SK-N-SH (cell line): ENCODE measurements around the gene SYDE1. TPM values are rescaled to one million over a fixed set of nuclear protein-coding genes. Genes with fewer than 3 reads are reported as not detected.

ENCODE experiments used
- CTCF ChIA-PET: fragments of 300-600, 350-600 bp; formaldehyde crosslinking; extraction: SDS; loops from one replicate; lab custom pipeline; 2021; lab: Yijun Ruan, JAX
- POLR2A ChIA-PET: fragments of 350-600 bp; sonication (Branson Sonifier 250); formaldehyde crosslinking; extraction: SDS; loops from one replicate; lab custom pipeline; 2020; ENCODE audit warnings: antibody characterized with exemption, inconsistent platforms; lab: Yijun Ruan, JAX
- DNase-seq: peaks from one replicate; pipeline ENCODE4 v3.0.0; 2012
- H2AFZ ChIP-seq: fragments of 200-600 bp; sonication (generic); 2 replicates; pipeline ENCODE4 v1.8.1; 2016; ENCODE audit warnings: antibody characterized with exemption, mild to moderate bottlenecking, low read depth
- H3F3A ChIP-seq: fragments of 200-600 bp; sonication (generic); replicated peaks from 2 replicates; pipeline ENCODE3; 2016; ENCODE audit warnings: antibody characterized with exemption, mild to moderate bottlenecking; ENCODE audit not compliant: insufficient read depth
- H3K27ac ChIP-seq, 2 experiments: fragments of 200-500 bp in 1 of 2; fragments of 200-600 bp in 1 of 2; sonication (Bioruptor generic) in 1 of 2; sonication (generic), shearing (Covaris generic) in 1 of 2; 2 replicates each; pipeline versions ENCODE4 v1.5.1 to v1.6.1; 2014 to 2016; ENCODE audit warnings: low read depth in 2 of 2, inconsistent platforms in 1 of 2, low read length in 1 of 2, mild to moderate bottlenecking in 1 of 2, mixed read lengths in 1 of 2
- H3K27me3 ChIP-seq: fragments of 200-600 bp; sonication (generic), shearing (Covaris generic); 2 replicates; pipeline ENCODE4 v1.6.1; 2016; ENCODE audit warnings: mixed run types; ENCODE audit not compliant: insufficient read depth
- H3K36me3 ChIP-seq, 2 experiments: fragments of 200-500 bp in 1 of 2; fragments of 200-600 bp in 1 of 2; sonication (Bioruptor generic) in 1 of 2; sonication (generic) in 1 of 2; replicated peaks in 1 of 2; 2 replicates each; pipeline versions ENCODE3 to v1.5.1; 2014 to 2016; ENCODE audit warnings: low read length in 1 of 2, mild to moderate bottlenecking in 1 of 2; ENCODE audit not compliant: insufficient read depth in 2 of 2, control insufficient read depth in 1 of 2
- H3K4me1 ChIP-seq, 2 experiments: fragments of 200-500 bp in 1 of 2; fragments of 200-600 bp in 1 of 2; sonication (Bioruptor generic) in 1 of 2; sonication (generic), shearing (Covaris generic) in 1 of 2; 2 replicates each; pipeline versions ENCODE4 v1.5.1 to v1.6.1; 2014 to 2016; ENCODE audit warnings: low read depth in 1 of 2, low read length in 1 of 2, mixed run types in 1 of 2; ENCODE audit not compliant: insufficient read depth in 2 of 2, control insufficient read depth in 1 of 2
- H3K4me2 ChIP-seq: fragments of 200-600 bp; sonication (generic), shearing (Covaris generic); 2 replicates; pipeline ENCODE4 v1.6.1; 2017; ENCODE audit warnings: mixed run types
- H3K4me3 ChIP-seq, 2 experiments: fragments of 200-500 bp in 1 of 2; fragments of 200-600 bp in 1 of 2; sonication (Bioruptor generic) in 1 of 2; sonication (generic), shearing (Covaris generic) in 1 of 2; 2 replicates each; pipeline versions ENCODE4 v1.5.1 to v1.8.1; 2014 to 2016; ENCODE audit warnings: low read depth in 2 of 2, inconsistent platforms in 1 of 2, low read length in 1 of 2, mild to moderate bottlenecking in 1 of 2, mixed read lengths in 1 of 2, moderate library complexity in 1 of 2
- H3K79me2 ChIP-seq: fragments of 200-600 bp; sonication (generic); 2 replicates; pipeline ENCODE4 v1.8.1; 2017; ENCODE audit warnings: mild to moderate bottlenecking; ENCODE audit not compliant: insufficient read depth
- H3K9ac ChIP-seq: fragments of 200-600 bp; sonication (generic); 2 replicates; pipeline ENCODE4 v1.6.1; 2017; ENCODE audit warnings: mixed run types
- H3K9me2 ChIP-seq: fragments of 200-600 bp; sonication (generic); 2 replicates; pipeline ENCODE4 v1.6.1; 2017; ENCODE audit warnings: mixed run types
- H3K9me3 ChIP-seq: fragments of 200-600 bp; sonication (generic); 2 replicates; pipeline ENCODE4 v1.6.1; 2017; ENCODE audit warnings: mixed run types, mild to moderate bottlenecking, moderate library complexity
- H4K20me1 ChIP-seq: fragments of 200-600 bp; sonication (generic); 2 replicates; pipeline ENCODE4 v1.6.1; 2017; ENCODE audit warnings: mild to moderate bottlenecking, mixed run types; ENCODE audit not compliant: insufficient read depth
- CHD2 ChIP-seq: fragments of 150-350 bp; IDR thresholded peaks from 2 replicates; pipeline ENCODE4 v1.6.1; 2018; ENCODE audit warnings: low read length; ENCODE audit not compliant: partially characterized antibody
- EP300 ChIP-seq, 2 experiments: IDR thresholded peaks; 2 replicates each; pipeline versions ENCODE4 v1.4.0 to v1.6.1; 2012; ENCODE audit warnings: borderline replicate concordance in 1 of 2, low read depth in 1 of 2, low read length in 1 of 2
- EZH2phosphoT487 ChIP-seq: fragments of 200-600 bp; sonication (generic); IDR thresholded peaks from 2 replicates; pipeline ENCODE4 v1.6.1; 2017; ENCODE audit warnings: low read depth, mixed run types, mild to moderate bottlenecking, antibody characterized with exemption, moderate library complexity, borderline replicate concordance
- FOXJ3 ChIP-seq: sonication (generic); formaldehyde crosslinking; IDR thresholded peaks from 2 replicates; pipeline ENCODE4 v1.5.1; 2020; ENCODE audit warnings: mild to moderate bottlenecking, missing genetic modification reagents
- FOXM1 ChIP-seq: IDR thresholded peaks from 2 replicates; pipeline ENCODE4 v1.4.0; 2012; ENCODE audit warnings: low read depth, mild to moderate bottlenecking
- GABPA ChIP-seq: IDR thresholded peaks from 2 replicates; pipeline ENCODE4 v1.4.0; 2012; ENCODE audit warnings: low read depth, mild to moderate bottlenecking
- GATA2 ChIP-seq: sonication (generic); formaldehyde crosslinking; IDR thresholded peaks from 2 replicates; pipeline ENCODE4 v1.5.0; 2020; ENCODE audit warnings: mild to moderate bottlenecking, missing genetic modification reagents
- JUND ChIP-seq: IDR thresholded peaks from 2 replicates; pipeline ENCODE4 v1.4.0; 2012
- MEF2A ChIP-seq: IDR thresholded peaks from 2 replicates; pipeline ENCODE4 v1.4.0; 2012; ENCODE audit warnings: low read depth, borderline replicate concordance
- MXI1 ChIP-seq: IDR thresholded peaks from 2 replicates; pipeline ENCODE4 v1.6.1; 2012; ENCODE audit warnings: mild to moderate bottlenecking, low read depth, low read length, improper control_type of control experiment
- NFIC ChIP-seq: IDR thresholded peaks from 2 replicates; pipeline ENCODE4 v1.4.0; 2012; ENCODE audit warnings: borderline replicate concordance
- RAD21 ChIP-seq: IDR thresholded peaks from 2 replicates; pipeline ENCODE4 v1.6.1; 2012; ENCODE audit warnings: mild to moderate bottlenecking, low read length
- RCOR1 ChIP-seq: fragments of 150-350 bp; IDR thresholded peaks from 2 replicates; pipeline ENCODE4 v1.6.1; 2017; ENCODE audit warnings: antibody characterized with exemption, low read length
- RFX5 ChIP-seq: IDR thresholded peaks from 2 replicates; pipeline ENCODE4 v1.6.1; 2012; ENCODE audit warnings: mild to moderate bottlenecking, improper control_type of control experiment, low read length
- RXRA ChIP-seq: IDR thresholded peaks from 2 replicates; pipeline ENCODE4 v1.4.0; 2012; ENCODE audit warnings: low read depth, mild to moderate bottlenecking, borderline replicate concordance
- TAF1 ChIP-seq: IDR thresholded peaks from 2 replicates; pipeline ENCODE4 v1.6.1; 2012; ENCODE audit warnings: low read depth, mild to moderate bottlenecking, low read length, moderate library complexity, borderline replicate concordance
- TEAD4 ChIP-seq: IDR thresholded peaks from 2 replicates; pipeline ENCODE4 v1.4.0; 2012; ENCODE audit warnings: mild to moderate bottlenecking, borderline replicate concordance; ENCODE audit not compliant: insufficient read depth
- WGBS: methylation state at CpG from one replicate; pipeline ENCODE4 v1.1.6; 2017; ENCODE audit warnings: low lambda C conversion rate; 5-methylcytosine and 5-hydroxymethylcytosine counted together
- polyA plus RNA-seq, 3 experiments: library from polyadenylated mRNA; depleted of rRNA; stranded (reverse); fragments of >200 nt; gene quantifications; 2 replicates each; pipeline ENCODE4 v1.2.3, GENCODE V29; 2012
- TF ChIP-seq, protein P1 (sequence below): IDR thresholded peaks from 2 replicates; pipeline ENCODE4 v1.4.0; 2012; ENCODE audit warnings: low read depth, borderline replicate concordance
- TF ChIP-seq, protein P2 (sequence below): fragments of 150-350 bp; IDR thresholded peaks from 2 replicates; pipeline ENCODE4 v1.6.1; 2017; ENCODE audit warnings: antibody characterized with exemption, low read length, low read depth, borderline replicate concordance

The SYDE1 gene
- polyA plus RNA-seq, 1 of the 3 experiments (the other 2 are of a cell fraction): 44.1 TPM

DNA sequence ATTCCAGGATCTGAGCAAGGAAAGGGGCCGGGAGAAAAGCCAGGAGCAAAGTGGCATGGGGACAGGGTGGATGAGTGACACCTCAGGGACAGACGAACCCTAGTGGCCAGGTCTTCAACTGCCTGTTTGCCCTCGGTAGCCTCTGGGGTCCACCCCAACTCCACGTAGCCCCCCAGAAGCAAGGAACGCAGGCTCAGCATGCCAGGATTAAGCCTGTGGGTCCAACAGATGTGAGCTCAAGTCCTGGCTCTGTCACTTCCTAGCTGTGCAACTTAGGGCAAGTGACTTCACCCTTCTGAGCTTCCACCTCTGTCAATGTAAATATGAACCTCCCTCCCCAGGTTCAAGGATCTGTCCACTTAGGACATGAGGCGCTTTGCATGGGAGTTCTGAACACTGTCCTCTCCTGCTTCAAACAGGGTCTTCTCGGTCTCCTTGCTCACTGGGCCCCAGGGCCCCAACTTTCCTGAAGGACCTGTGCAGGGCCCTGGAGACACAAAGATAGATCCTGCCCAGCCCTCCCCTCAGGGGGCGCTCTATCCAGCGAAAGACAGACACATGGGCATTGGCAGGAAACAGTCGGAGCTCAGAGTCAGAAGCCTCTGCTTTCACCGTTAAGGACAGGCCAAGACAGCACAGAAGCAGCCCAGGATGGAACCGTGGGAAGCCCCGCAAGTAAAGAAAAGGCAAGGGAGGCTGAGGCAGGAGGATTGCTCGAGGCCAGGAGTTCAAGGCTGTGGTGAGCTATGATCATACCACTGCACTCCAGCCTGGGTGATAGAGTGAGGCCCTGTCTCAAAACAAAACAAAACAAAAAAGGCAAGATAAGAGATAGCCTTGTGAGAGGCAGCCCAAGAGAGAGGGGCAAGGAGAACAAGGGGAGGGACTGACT is 13.2 kb downstream of the SYDE1 start:
- Histone ChIP-seq H3K27ac (no peak overlapping the region), H3K27me3 (no peaks in the 10 kb centered on the region), H3K4me3 (no peak overlapping the region), H3K4me2 (no peak overlapping the region), H3K4me1 (peaks cover 0 to 19% of the 10 kb centered on the region in 2 experiments; a peak in 1 of 4 replicates), H3K79me2 (peaks cover 21% of the 10 kb centered on the region; the same call in 1 of the 2 replicates), H4K20me1 (no peaks in the 10 kb centered on the region), H3K9ac (no peak overlapping the region), H2AFZ (no peak overlapping the region), H3K9me3 (no peaks in the 10 kb centered on the region), H3K9me2 (no peaks in the 10 kb centered on the region), H3K36me3 (peaks cover 18 to 44% of the 10 kb centered on the region in 2 experiments), H3F3A (peaks cover 4% of the 10 kb centered on the region)
- TF ChIP-seq JUND (no peak), TEAD4 (no peak), EP300 (IDR thresholded peaks at IDR 0.05; ENCODE audit: borderline replicate concordance in 1 of 2, low read depth in 1 of 2, low read length in 1 of 2) (no peak), RCOR1 (no peak), EZH2phosphoT487 (no peak), FOXJ3 (CRISPR knock-in tag) (no peak), FOXM1 (no peak), RAD21 (no peak), CHD2 (no peak), MXI1 (no peak), RXRA (no peak), GATA2 (CRISPR knock-in tag) (no peak), MEF2A (no peak), NFIC (no peak), RFX5 (no peak)
- TF ChIP-seq, protein P1, sequence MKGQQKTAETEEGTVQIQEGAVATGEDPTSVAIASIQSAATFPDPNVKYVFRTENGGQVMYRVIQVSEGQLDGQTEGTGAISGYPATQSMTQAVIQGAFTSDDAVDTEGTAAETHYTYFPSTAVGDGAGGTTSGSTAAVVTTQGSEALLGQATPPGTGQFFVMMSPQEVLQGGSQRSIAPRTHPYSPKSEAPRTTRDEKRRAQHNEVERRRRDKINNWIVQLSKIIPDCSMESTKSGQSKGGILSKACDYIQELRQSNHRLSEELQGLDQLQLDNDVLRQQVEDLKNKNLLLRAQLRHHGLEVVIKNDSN: no peak
- no peak for DNase-seq
- ChIA-PET POLR2A (no interaction called here), CTCF (interaction anchor here (0.8 kb wide), 1 partner anchor 34 kb away, joined by 3 read pairs; no protein-coding TSS in a partner anchor)
- 95% methylated on average over 10 of the region's 14 CpGs for WGBS

DNA sequence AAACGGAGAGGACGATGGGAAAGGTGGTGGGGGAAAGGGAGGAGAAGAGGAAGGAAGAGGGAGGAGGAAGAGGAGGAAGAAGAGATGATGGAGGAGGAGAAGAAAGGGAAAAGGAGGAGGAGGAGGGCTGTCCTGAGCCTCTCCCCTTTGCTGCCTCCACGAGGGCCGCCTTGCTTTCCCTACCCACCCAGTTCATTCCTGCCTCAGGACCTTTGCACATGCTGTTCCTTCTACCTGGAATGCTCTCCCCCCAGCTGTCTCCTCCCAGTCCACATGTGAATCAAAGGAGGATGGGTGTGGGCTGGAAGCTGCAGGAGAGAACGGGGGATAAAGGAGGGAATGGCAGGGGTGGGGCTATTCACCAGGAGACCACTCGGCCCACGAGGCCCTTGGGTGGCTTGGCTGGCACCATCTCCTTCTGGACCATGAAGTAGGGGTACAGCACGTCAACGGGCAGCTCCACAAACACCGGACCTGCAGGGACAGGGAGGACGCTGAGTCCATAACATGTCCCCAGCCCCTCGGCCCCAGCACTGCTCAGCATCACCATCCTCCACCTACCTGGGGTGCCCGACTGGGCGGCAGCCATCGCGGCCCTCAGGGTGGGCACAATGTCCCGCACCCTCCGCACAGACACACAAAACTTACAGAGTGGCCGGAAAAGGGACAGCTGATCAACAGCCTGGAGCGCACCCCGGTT is 15.3 kb downstream of the SYDE1 start:
- H3F3A ChIP-seq: peaks cover 5% of the 10 kb centered on the region
- H3K9me3 ChIP-seq: no peaks in the 10 kb centered on the region
- H3K79me2 ChIP-seq: peaks cover 21% of the 10 kb centered on the region; the same call in 1 of the 2 replicates
- DNase-seq: no peak
- H3K27me3 ChIP-seq: no peaks in the 10 kb centered on the region
- H3K4me2 ChIP-seq: no peak overlapping the region
- no peaks in the 10 kb centered on the region for H3K9me2 ChIP-seq
- peaks cover 0 to 19% of the 10 kb centered on the region in 2 experiments; a peak in 2 of 4 replicates for H3K4me1 ChIP-seq
- H3K4me3 ChIP-seq: no peak overlapping the region
- CTCF ChIA-PET: no interaction called here
- H4K20me1 ChIP-seq: no peaks in the 10 kb centered on the region
- H2AFZ ChIP-seq: no peak overlapping the region
- H3K27ac ChIP-seq: no peak overlapping the region
- peaks cover 18 to 27% of the 10 kb centered on the region in 2 experiments for H3K36me3 ChIP-seq
- TF ChIP-seq EP300 (IDR thresholded peaks at IDR 0.05; ENCODE audit: borderline replicate concordance in 1 of 2, low read depth in 1 of 2, low read length in 1 of 2) (no peak), GABPA (no peak), GATA2 (CRISPR knock-in tag) (no peak), JUND (no peak), MEF2A (no peak), FOXM1 (no peak), CHD2 (no peak), FOXJ3 (CRISPR knock-in tag) (no peak), EZH2phosphoT487 (no peak), TAF1 (no peak), RXRA (no peak)
- TF ChIP-seq, protein P2, sequence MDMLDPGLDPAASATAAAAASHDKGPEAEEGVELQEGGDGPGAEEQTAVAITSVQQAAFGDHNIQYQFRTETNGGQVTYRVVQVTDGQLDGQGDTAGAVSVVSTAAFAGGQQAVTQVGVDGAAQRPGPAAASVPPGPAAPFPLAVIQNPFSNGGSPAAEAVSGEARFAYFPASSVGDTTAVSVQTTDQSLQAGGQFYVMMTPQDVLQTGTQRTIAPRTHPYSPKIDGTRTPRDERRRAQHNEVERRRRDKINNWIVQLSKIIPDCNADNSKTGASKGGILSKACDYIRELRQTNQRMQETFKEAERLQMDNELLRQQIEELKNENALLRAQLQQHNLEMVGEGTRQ: no peak
- POLR2A ChIA-PET: no interaction called here
- no peak overlapping the region for H3K9ac ChIP-seq
- WGBS: 97% methylated on average over 17 of the region's 21 CpGs
